Neural cell (in vitro differentiated cells): Measurements from ENCODE around the gene PAK1.

ENCODE experiments used
- EZH2 ChIP-seq: fragments of 200-600, 300-800 bp; shearing (Covaris generic), sonication (generic); IDR thresholded peaks from 2 replicates; pipeline ENCODE4 v1.6.1; 2014; ENCODE audit warnings: antibody characterized with exemption, low read length, borderline replicate concordance, mild to moderate bottlenecking; ENCODE audit not compliant: insufficient read depth, poor library complexity, severe bottlenecking
- POLR2AphosphoS5 ChIP-seq: IDR thresholded peaks from 2 replicates; pipeline ENCODE4 v1.6.1; 2012
- SMC3 ChIP-seq: fragments of 450-650 bp; conservative IDR thresholded peaks from 2 replicates; pipeline ENCODE4 v1.6.1; 2014; ENCODE audit warnings: antibody characterized with exemption, mild to moderate bottlenecking, moderate library complexity; ENCODE audit not compliant: poor library complexity
- TF ChIP-seq, protein P1 (sequence below): fragments of 450-650 bp; IDR thresholded peaks from 2 replicates; pipeline ENCODE4 v1.5.1; 2014; ENCODE audit warnings: antibody characterized with exemption, mild to moderate bottlenecking, moderate library complexity; ENCODE audit not compliant: poor library complexity, severe bottlenecking

DNA sequence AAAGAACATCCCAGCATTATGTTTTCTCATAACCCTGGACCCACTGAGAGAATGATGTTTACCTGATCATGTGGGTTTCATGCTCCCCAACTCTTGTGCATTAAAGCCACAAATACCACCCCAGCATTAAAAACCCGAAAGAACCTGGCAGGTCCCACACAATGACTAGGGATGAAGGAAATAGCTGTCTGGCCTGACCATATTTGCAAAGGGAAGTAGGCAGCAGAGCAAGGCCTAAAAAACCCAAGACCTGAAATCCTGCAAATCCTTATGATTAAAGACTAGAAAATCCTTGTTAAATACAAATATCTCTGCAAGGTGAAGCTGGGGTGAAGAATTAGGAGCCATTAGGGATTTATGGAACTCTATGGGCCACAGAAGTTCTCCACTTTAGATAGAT is 23.7 kb downstream of the PAK1 start:
- TF ChIP-seq, protein P1, sequence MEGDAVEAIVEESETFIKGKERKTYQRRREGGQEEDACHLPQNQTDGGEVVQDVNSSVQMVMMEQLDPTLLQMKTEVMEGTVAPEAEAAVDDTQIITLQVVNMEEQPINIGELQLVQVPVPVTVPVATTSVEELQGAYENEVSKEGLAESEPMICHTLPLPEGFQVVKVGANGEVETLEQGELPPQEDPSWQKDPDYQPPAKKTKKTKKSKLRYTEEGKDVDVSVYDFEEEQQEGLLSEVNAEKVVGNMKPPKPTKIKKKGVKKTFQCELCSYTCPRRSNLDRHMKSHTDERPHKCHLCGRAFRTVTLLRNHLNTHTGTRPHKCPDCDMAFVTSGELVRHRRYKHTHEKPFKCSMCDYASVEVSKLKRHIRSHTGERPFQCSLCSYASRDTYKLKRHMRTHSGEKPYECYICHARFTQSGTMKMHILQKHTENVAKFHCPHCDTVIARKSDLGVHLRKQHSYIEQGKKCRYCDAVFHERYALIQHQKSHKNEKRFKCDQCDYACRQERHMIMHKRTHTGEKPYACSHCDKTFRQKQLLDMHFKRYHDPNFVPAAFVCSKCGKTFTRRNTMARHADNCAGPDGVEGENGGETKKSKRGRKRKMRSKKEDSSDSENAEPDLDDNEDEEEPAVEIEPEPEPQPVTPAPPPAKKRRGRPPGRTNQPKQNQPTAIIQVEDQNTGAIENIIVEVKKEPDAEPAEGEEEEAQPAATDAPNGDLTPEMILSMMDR = no peak
- TF ChIP-seq SMC3 = no peak
- no peak for TF ChIP-seq POLR2AphosphoS5
- no peak for TF ChIP-seq EZH2
